ENCODE results near the gene TBC1D9B. TPM values are rescaled to one million over a fixed set of nuclear protein-coding genes. Genes with fewer than 3 reads are reported as not detected.

The TBC1D9B gene
- total and polyA plus RNA-seq, 2 of the 13 experiments (the other 11 are each of a cell fraction or from before 2014, with no cell fraction given): 35.0 to 50.0 TPM

DNA sequence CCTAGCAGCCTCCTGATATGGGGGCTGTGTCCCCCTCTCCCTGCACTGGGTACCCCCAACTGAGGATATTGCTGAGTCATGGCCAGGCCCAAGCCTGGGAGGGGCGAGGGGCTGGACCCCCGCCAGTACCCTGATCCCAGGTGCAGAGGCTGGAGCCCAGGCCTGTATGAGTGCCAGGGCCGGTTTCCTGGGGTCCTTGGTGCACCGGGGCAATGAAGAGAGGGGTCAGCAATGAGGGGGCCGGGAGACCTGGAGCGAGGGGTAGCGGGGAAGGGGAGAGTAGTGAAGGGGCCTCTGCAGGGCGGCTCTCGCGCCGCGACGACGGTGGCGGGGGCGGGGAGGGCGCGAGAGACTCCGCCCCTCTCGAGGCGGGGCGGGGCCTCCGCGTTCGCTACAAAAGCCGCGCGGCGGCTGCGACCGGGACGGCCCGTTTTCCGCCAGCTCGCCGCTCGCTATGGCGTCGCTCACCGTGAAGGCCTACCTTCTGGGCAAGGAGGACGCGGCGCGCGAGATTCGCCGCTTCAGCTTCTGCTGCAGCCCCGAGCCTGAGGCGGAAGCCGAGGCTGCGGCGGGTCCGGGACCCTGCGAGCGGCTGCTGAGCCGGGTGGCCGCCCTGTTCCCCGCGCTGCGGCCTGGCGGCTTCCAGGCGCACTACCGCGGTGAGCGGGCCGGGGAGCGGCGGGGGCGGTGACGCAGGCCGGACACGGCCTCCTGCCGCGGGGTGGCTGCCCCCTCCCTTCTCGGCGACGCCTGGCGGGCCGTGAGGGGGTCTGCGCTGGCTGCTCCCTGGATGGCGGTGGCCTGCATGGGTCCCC is 87.0 kb downstream of the TBC1D9B start, which contains the start of gene SQSTM1 (continued):
- TF ChIP-seq EEA1 (CRISPR knock-in tag; IDR thresholded peaks at IDR 0.05; ENCODE audit: borderline replicate concordance): no peak; the same call in 1 of the 2 replicates
- TF ChIP-seq ZNF30 (CRISPR knock-in tag; IDR thresholded peaks at IDR 0.05): 0 out of 2 replicates have a peak, but pooled peaks have one; percentile 84
- TF ChIP-seq MEIS1 (CRISPR knock-in tag; IDR thresholded peaks at IDR 0.05; ENCODE audit: borderline replicate concordance): no peak; the same call in 1 of the 2 replicates
- TF ChIP-seq TAF15 (IDR thresholded peaks at IDR 0.05; ENCODE audit: low read depth, low read length, poor library complexity, severe bottlenecking): no peak
- peak; percentile 81 for TF ChIP-seq HNRNPK (IDR thresholded peaks at IDR 0.05; ENCODE audit: low read depth, low read length, poor library complexity, severe bottlenecking)
- TF ChIP-seq EHMT2 (IDR thresholded peaks at IDR 0.05; ENCODE audit: borderline replicate concordance, low read depth, low read length): no peak
- TF ChIP-seq KLF11 (CRISPR knock-in tag; IDR thresholded peaks at IDR 0.05): no peak
- TF ChIP-seq, protein P1, sequence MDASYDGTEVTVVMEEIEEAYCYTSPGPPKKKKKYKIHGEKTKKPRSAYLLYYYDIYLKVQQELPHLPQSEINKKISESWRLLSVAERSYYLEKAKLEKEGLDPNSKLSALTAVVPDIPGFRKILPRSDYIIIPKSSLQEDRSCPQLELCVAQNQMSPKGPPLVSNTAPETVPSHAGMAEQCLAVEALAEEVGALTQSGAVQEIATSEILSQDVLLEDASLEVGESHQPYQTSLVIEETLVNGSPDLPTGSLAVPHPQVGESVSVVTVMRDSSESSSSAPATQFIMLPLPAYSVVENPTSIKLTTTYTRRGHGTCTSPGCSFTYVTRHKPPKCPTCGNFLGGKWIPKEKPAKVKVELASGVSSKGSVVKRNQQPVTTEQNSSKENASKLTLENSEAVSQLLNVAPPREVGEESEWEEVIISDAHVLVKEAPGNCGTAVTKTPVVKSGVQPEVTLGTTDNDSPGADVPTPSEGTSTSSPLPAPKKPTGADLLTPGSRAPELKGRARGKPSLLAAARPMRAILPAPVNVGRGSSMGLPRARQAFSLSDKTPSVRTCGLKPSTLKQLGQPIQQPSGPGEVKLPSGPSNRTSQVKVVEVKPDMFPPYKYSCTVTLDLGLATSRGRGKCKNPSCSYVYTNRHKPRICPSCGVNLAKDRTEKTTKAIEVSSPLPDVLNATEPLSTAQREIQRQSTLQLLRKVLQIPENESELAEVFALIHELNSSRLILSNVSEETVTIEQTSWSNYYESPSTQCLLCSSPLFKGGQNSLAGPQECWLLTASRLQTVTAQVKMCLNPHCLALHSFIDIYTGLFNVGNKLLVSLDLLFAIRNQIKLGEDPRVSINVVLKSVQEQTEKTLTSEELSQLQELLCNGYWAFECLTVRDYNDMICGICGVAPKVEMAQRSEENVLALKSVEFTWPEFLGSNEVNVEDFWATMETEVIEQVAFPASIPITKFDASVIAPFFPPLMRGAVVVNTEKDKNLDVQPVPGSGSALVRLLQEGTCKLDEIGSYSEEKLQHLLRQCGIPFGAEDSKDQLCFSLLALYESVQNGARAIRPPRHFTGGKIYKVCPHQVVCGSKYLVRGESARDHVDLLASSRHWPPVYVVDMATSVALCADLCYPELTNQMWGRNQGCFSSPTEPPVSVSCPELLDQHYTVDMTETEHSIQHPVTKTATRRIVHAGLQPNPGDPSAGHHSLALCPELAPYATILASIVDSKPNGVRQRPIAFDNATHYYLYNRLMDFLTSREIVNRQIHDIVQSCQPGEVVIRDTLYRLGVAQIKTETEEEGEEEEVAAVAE (CRISPR knock-in tag; IDR thresholded peaks at IDR 0.05; ENCODE audit: borderline replicate concordance): no peak; the same call in 1 of the 2 replicates
- no peak; the same call in 1 of the 2 replicates for TF ChIP-seq ZNF777 (CRISPR knock-in tag; IDR thresholded peaks at IDR 0.05)
- TF ChIP-seq HMG20A (CRISPR knock-in tag; IDR thresholded peaks at IDR 0.05; ENCODE audit: borderline replicate concordance): no peak
- TF ChIP-seq PLRG1 (conservative IDR thresholded peaks at IDR 0.05): no peak
- TF ChIP-seq ZNF451 (CRISPR knock-in tag; IDR thresholded peaks at IDR 0.05): no peak
- TF ChIP-seq TCF7L2 (IDR thresholded peaks at IDR 0.05; ENCODE audit: low read depth, low read length): no peak
- TF ChIP-seq MATR3 (CRISPR knock-in tag; IDR thresholded peaks at IDR 0.05): no peak
- no peak for TF ChIP-seq ZNF615 (CRISPR knock-in tag; IDR thresholded peaks at IDR 0.05; ENCODE audit: borderline replicate concordance)
- 0 out of 2 replicates have a peak, but pooled peaks have one; percentile 35 for TF ChIP-seq SAFB2 (CRISPR knock-in tag; IDR thresholded peaks at IDR 0.05; ENCODE audit: borderline replicate concordance, low read depth)
- no peak for TF ChIP-seq ZNF205 (CRISPR knock-in tag; IDR thresholded peaks at IDR 0.05)
- no peak for TF ChIP-seq SCMH1 (CRISPR knock-in tag; IDR thresholded peaks at IDR 0.05; ENCODE audit: borderline replicate concordance)
- TF ChIP-seq SP1 (IDR thresholded peaks at IDR 0.05): no peak
- peak; percentile 60 for TF ChIP-seq SP1 (CRISPR knock-in tag; IDR thresholded peaks at IDR 0.05)
- no peak for TF ChIP-seq JUN (CRISPR knock-in tag; IDR thresholded peaks at IDR 0.05)
- no peak; the same call in 1 of the 2 replicates for TF ChIP-seq GZF1 (CRISPR knock-in tag; IDR thresholded peaks at IDR 0.05)
- TF ChIP-seq ELF3 (CRISPR knock-in tag; IDR thresholded peaks at IDR 0.05): 0 out of 2 replicates have a peak, but pooled peaks have one; percentile 51
- peak; percentile 89; the same call in 1 of the 2 replicates for TF ChIP-seq SIN3A (IDR thresholded peaks at IDR 0.05; ENCODE audit: borderline replicate concordance, low read depth, low read length)
- TF ChIP-seq ZNF550 (CRISPR knock-in tag; IDR thresholded peaks at IDR 0.05; ENCODE audit: borderline replicate concordance): no peak
- TF ChIP-seq MAFK (conservative IDR thresholded peaks at IDR 0.05 in 1 of 2, IDR thresholded peaks at IDR 0.05 in 1 of 2; ENCODE audit: low read length in 2 of 2): peak; percentile 88 to 97
- no peak for TF ChIP-seq KDM5A (IDR thresholded peaks at IDR 0.05; ENCODE audit: borderline replicate concordance, low read length)
- no peak for TF ChIP-seq RFX3 (CRISPR knock-in tag; IDR thresholded peaks at IDR 0.05)
- peak; percentile 91 for TF ChIP-seq TAF1 (CRISPR knock-in tag; IDR thresholded peaks at IDR 0.05)

All from HepG2 (cell line).